Measurements from ENCODE around the gene SYNJ2. TPM values are rescaled to one million over a fixed set of nuclear protein-coding genes. Genes with fewer than 3 reads are reported as not detected.

Gene SYNJ2
- total and polyA plus RNA-seq, 2 donors (not counting 3 experiments of a cell fraction or from before 2014, with no cell fraction given), result 35.1 to 78.2 TPM

DNA sequence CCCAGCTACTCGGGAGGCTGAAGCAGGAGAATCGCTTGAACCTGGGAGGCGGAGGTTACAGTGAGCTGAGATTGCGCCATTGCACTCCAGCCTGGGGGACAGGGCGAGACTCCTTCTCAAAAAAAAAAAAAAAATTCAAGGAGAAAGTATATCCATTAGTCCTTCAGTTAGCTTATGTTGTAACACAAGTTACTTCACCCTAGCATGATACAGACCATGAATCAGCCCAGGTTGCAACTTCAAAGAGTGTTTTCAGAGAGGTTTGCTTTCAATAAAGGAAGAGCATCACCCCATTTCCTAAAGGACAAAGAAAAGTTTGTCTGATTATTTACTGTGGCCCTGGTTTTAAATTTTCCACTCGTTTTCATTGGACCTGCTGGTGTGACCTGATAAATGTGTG is 113.4 kb downstream of the SYNJ2 start:
- Histone ChIP-seq H3K79me2 (ENCODE audit: control insufficient read depth, insufficient read depth, low read length) (no peaks in the 10 kb centered on the region), H2AFZ (ENCODE audit: low read depth, low read length) (no peak overlapping the region), H3K4me1 (ENCODE audit: control insufficient read depth, extremely low read depth, insufficient read depth, low read length) (no peaks in the 10 kb centered on the region), H3K9ac (replicated peaks; ENCODE audit: extremely low read depth, insufficient read depth, low read length) (no peak overlapping the region), H3K4me3 (replicated peaks in 1 of 3; ENCODE audit: insufficient read depth in 1 of 3, low read depth in 1 of 3, low read length in 3 of 3) (no peak overlapping the region), H3K9me1 (replicated peaks; ENCODE audit: control insufficient read depth, extremely low read depth, insufficient read depth, low read length) (no peaks in the 10 kb centered on the region), H3K9me3 (replicated peaks; ENCODE audit: control insufficient read depth, insufficient read depth, low read length) (no peaks in the 10 kb centered on the region), H3K4me2 (ENCODE audit: insufficient read depth, low read length) (no peak overlapping the region), H3K36me3 (ENCODE audit: control insufficient read depth in 2 of 2, extremely low read depth in 1 of 2, insufficient read depth in 2 of 2, low read length in 2 of 2) (peaks cover 30 to 31% of the 10 kb centered on the region in 2 experiments), H4K20me1 (replicated peaks; ENCODE audit: control insufficient read depth, extremely low read depth, insufficient read depth, low read length) (no peaks in the 10 kb centered on the region), H3K27me3 (ENCODE audit: control insufficient read depth in 2 of 2, insufficient read depth in 2 of 2, low read length in 2 of 2) (no peaks in the 10 kb centered on the region), H3K27ac (ENCODE audit: insufficient read depth, low read depth, low read length) (no peak overlapping the region)
- BruUV-seq (replicated peaks), result no TSS peak
- DNase-seq (ENCODE audit: low read depth, low spot score) (no peak), FAIRE-seq (no peak)
- dilution Hi-C loops (cut with MboI; ENCODE audit: extremely low pct_ligation_motif_present, low sequenced_read_pairs) (no loop called here), intact Hi-C loops (cut with micrococcal nuclease) (no loop called here)
- TF ChIP-seq, protein P1, sequence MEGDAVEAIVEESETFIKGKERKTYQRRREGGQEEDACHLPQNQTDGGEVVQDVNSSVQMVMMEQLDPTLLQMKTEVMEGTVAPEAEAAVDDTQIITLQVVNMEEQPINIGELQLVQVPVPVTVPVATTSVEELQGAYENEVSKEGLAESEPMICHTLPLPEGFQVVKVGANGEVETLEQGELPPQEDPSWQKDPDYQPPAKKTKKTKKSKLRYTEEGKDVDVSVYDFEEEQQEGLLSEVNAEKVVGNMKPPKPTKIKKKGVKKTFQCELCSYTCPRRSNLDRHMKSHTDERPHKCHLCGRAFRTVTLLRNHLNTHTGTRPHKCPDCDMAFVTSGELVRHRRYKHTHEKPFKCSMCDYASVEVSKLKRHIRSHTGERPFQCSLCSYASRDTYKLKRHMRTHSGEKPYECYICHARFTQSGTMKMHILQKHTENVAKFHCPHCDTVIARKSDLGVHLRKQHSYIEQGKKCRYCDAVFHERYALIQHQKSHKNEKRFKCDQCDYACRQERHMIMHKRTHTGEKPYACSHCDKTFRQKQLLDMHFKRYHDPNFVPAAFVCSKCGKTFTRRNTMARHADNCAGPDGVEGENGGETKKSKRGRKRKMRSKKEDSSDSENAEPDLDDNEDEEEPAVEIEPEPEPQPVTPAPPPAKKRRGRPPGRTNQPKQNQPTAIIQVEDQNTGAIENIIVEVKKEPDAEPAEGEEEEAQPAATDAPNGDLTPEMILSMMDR (IDR thresholded peaks at IDR 0.05; ENCODE audit: extremely low read depth in 1 of 2, insufficient read depth in 1 of 2, low read depth in 1 of 2, low read length in 2 of 2), result no peak
- TF ChIP-seq POLR2AphosphoS5 (IDR thresholded peaks at IDR 0.05; ENCODE audit: insufficient read depth, low read depth, low read length), result no peak
- TF ChIP-seq, protein P2, sequence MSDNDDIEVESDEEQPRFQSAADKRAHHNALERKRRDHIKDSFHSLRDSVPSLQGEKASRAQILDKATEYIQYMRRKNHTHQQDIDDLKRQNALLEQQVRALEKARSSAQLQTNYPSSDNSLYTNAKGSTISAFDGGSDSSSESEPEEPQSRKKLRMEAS (IDR thresholded peaks at IDR 0.05; ENCODE audit: insufficient read depth, insufficient read length), result no peak
- no peak for TF ChIP-seq POLR2A (IDR thresholded peaks at IDR 0.05; ENCODE audit: low read depth, low read length)
- no peak for TF ChIP-seq FOS (IDR thresholded peaks at IDR 0.05; ENCODE audit: borderline replicate concordance, insufficient read depth, low read length)
- no peak for TF ChIP-seq EZH2 (IDR thresholded peaks at IDR 0.05; ENCODE audit: borderline replicate concordance, low read depth, low read length, severe bottlenecking)
- TF ChIP-seq MYC (IDR thresholded peaks at IDR 0.05; ENCODE audit: low read depth, low read length), result no peak
- no peak for TF ChIP-seq GATA2 (IDR thresholded peaks at IDR 0.05; ENCODE audit: insufficient read depth, insufficient read length, low read depth, low read length)
- no peak for TF ChIP-seq JUN (IDR thresholded peaks at IDR 0.05; ENCODE audit: borderline replicate concordance, insufficient read depth, insufficient read length, low read depth)
- ChIA-PET CTCF (no interaction called here), POLR2A (no interaction called here)
